ENCODE results near the gene TMEM116. TPM values are rescaled to one million over a fixed set of nuclear protein-coding genes. Genes with fewer than 3 reads are reported as not detected.

TMEM116 gene
- total RNA-seq, 4 donors from 2014 or later, result 17.6 to 35.9 (median 25.2) TPM

GRCh38 chr12:112025808-112026375 lies 12.9 kb upstream of the TMEM116 start:
- WGBS, 2 donors (ENCODE audit: low coverage in 1 of 2), result 74 to 79% methylated on average over 4 of the region's 4 CpGs
- Histone ChIP-seq H3K4me3 (no peak overlapping the region), H3K4me1 (no peaks in the 10 kb centered on the region), H3K9me3 (no peaks in the 10 kb centered on the region), H3K27ac (no peak overlapping the region), H3K27me3 (no peaks in the 10 kb centered on the region), H3K36me3 (peaks cover 0 to 29% (median 11%) of the 10 kb centered on the region in 4 donors)
- TF ChIP-seq, protein P1, sequence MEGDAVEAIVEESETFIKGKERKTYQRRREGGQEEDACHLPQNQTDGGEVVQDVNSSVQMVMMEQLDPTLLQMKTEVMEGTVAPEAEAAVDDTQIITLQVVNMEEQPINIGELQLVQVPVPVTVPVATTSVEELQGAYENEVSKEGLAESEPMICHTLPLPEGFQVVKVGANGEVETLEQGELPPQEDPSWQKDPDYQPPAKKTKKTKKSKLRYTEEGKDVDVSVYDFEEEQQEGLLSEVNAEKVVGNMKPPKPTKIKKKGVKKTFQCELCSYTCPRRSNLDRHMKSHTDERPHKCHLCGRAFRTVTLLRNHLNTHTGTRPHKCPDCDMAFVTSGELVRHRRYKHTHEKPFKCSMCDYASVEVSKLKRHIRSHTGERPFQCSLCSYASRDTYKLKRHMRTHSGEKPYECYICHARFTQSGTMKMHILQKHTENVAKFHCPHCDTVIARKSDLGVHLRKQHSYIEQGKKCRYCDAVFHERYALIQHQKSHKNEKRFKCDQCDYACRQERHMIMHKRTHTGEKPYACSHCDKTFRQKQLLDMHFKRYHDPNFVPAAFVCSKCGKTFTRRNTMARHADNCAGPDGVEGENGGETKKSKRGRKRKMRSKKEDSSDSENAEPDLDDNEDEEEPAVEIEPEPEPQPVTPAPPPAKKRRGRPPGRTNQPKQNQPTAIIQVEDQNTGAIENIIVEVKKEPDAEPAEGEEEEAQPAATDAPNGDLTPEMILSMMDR (IDR thresholded peaks at IDR 0.05), result no peak
- TF ChIP-seq POLR2AphosphoS5 (IDR thresholded peaks at IDR 0.05), result no peak
- no peak for TF ChIP-seq EP300 (IDR thresholded peaks at IDR 0.05; ENCODE audit: low read depth)
- DNase-seq, result no peak
- intact Hi-C loops (cut with DNase I; ENCODE audit: low total_unique reads) (no loop called here), in situ Hi-C loops (cut with MboI; ENCODE audit: low pct_ligation_motif_present in 1 of 4, low pct_unique_long_range_greater_than_20kb in 1 of 4, low sequenced_read_pairs in 3 of 4) (no loop called here)

DNA sequence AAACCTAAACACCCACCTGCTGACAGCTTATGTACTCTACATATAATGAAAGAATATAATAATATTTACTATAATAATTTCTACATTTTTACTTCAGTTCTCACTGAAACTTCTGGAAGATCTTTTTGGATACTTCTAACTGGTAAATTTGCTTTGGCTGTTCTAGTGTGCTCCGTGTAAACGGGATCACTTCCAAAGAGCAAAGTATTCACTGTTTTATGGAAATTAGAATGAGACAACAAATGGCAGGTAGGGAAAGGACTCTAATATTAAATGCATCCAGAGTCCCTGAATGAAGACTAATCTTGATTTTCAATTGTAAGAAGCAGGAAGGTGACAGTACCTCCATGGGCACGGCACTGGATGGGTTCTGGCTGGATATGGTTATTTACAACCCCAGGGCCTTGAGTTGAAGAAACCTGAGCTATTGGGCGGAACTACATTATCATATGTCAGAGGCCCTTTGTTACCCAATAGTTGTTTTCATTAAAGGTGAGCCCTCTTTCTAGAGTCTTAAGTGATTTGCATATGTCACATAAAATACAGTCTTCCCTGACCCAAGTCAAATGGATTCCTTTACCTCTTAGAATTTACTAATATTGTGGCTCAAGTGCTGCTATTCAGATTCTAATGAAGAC lies 10.9 kb upstream of the TMEM116 start:
- TF ChIP-seq POLR2AphosphoS5 (IDR thresholded peaks at IDR 0.05) (no peak), EP300 (IDR thresholded peaks at IDR 0.05; ENCODE audit: low read depth) (no peak), POLR2A (IDR thresholded peaks at IDR 0.05) (no peak)
- TF ChIP-seq, protein P1 (IDR thresholded peaks at IDR 0.05), result no peak
- Histone ChIP-seq H3K4me3 (no peak overlapping the region), H3K27me3 (no peaks in the 10 kb centered on the region), H3K9me3 (no peaks in the 10 kb centered on the region), H3K4me1 (peaks cover 0 to 1% (median 0%) of the 10 kb centered on the region in 4 donors), H3K27ac (no peak overlapping the region), H3K36me3 (peaks cover 0 to 26% (median 10%) of the 10 kb centered on the region in 4 donors)
- intact Hi-C loops (cut with DNase I; ENCODE audit: low total_unique reads) (no loop called here), in situ Hi-C loops (cut with MboI; ENCODE audit: low pct_ligation_motif_present in 1 of 4, low pct_unique_long_range_greater_than_20kb in 1 of 4, low sequenced_read_pairs in 3 of 4) (no loop called here)
- 86 to 93% methylated on average over 4 of the region's 4 CpGs for WGBS, 2 donors (ENCODE audit: low coverage in 1 of 2)
- DNase-seq, result no peak

DNA sequence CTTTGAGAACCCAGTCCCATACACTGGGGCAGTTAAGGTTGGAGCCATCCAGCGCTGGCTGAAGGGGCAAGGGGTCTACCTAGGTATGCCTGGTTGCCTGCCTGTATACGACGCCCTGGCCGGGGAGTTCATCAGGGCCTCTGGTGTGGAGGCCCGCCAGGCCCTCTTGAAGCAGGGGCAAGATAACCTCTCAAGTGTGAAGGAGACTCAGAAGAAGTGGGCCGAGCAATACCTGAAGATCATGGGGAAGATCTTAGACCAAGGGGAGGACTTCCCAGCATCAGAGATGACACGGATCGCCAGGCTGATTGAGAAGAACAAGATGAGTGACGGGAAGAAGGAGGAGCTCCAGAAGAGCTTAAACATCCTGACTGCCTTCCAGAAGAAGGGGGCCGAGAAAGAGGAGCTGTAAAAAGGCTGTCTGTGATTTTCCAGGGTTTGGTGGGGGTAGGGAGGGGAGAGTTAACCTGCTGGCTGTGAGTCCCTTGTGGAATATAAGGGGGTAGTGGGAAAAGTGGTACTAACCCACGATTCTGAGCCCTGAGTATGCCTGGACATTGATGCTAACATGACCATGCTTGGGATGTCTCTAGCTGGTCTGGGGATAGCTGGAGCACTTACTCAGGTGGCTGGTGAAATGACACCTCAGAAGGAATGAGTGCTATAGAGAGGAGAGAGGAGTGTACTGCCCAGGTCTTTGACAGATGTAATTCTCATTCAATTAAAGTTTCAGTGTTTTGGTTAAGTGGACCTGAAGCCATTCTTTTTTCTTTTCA lies 9.5 kb upstream of the TMEM116 start:
- Histone ChIP-seq H3K9me3 (no peaks in the 10 kb centered on the region), H3K36me3 (peaks cover 0 to 14% (median 8%) of the 10 kb centered on the region in 4 donors), H3K27ac (no peak overlapping the region), H3K4me3 (no peak overlapping the region), H3K4me1 (peaks cover 0 to 10% (median 0%) of the 10 kb centered on the region in 4 donors), H3K27me3 (no peaks in the 10 kb centered on the region)
- DNase-seq, result no peak
- in situ Hi-C loops (cut with MboI; ENCODE audit: low pct_ligation_motif_present in 1 of 4, low pct_unique_long_range_greater_than_20kb in 1 of 4, low sequenced_read_pairs in 3 of 4) (no loop called here), intact Hi-C loops (cut with DNase I; ENCODE audit: low total_unique reads) (no loop called here)
- 82 to 100% methylated on average over 2 to 11 of the region's 11 CpGs for WGBS, 2 donors (ENCODE audit: low coverage in 1 of 2)
- TF ChIP-seq POLR2AphosphoS5 (IDR thresholded peaks at IDR 0.05) (no peak), POLR2A (IDR thresholded peaks at IDR 0.05) (no peak), EP300 (IDR thresholded peaks at IDR 0.05; ENCODE audit: low read depth) (no peak)
- TF ChIP-seq, protein P1 (IDR thresholded peaks at IDR 0.05), result no peak

- intact Hi-C loops (cut with DNase I; ENCODE audit: low total_unique reads) (no loop called here), in situ Hi-C loops (cut with MboI; ENCODE audit: low pct_ligation_motif_present in 1 of 4, low pct_unique_long_range_greater_than_20kb in 1 of 4, low sequenced_read_pairs in 3 of 4) (no loop called here)
- Histone ChIP-seq H3K9me3 (no peaks in the 10 kb centered on the region), H3K27ac (no peak overlapping the region), H3K4me1 (peaks cover 0 to 10% (median 0%) of the 10 kb centered on the region in 4 donors), H3K36me3 (peaks cover 0 to 16% (median 9%) of the 10 kb centered on the region in 4 donors), H3K4me3 (no peak overlapping the region), H3K27me3 (no peaks in the 10 kb centered on the region)
- TF ChIP-seq POLR2AphosphoS5 (IDR thresholded peaks at IDR 0.05), result no peak
- WGBS, 2 donors (ENCODE audit: low coverage in 1 of 2), result 80 to 92% methylated on average over 1 to 8 of the region's 8 CpGs
- no peak for DNase-seq
Measured at GRCh38 chr12:112020947-112021457, 8.0 kb upstream of the TMEM116 start.

Data from transverse colon (tissue), 4 donors.